ENCODE measurements around the gene TRAF2.

Gene TRAF2

DNA sequence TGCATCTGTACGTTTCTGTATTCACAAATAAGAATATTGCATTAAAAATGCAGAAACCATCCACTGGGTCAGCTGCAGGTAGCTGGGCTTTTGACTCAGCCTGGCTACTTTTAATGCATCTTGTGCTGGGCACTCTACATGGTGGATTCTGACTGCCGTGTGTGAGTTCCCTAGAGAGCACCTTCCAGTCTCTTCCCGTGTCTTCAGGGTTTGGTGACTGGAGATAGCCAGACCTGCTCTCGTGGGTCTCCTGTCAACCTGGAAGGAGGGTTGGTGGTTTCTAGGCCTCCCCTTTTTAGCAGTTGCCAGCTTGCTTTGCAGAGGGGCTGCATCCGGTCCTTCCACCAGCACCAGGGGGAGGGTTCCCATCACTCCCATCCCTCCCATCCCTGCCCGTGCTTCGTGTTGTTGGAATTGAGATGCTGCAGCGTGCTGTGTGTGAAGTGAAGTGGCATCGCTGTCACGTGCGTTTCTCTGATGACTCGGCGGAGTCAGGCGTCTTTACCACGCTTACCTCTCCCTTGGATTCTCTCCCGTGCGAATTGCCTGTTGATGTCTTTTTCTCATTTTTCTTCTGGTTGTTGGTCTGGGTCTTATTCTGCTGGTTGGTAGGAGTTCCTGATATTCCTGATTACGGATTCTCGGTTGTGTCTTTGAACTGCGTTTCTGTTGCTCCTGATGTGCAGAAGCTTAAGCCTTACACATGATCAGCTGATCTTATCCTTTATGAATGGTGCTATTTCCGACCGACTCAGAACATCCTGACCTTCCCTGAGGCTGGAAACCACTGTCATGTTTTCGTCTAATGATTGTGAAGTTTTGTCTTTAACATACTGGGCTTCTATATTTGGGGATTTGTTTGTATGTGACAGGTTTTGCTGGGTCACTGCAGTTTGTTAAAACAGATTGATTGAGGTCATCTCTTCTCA, 41.3 kb downstream of the TRAF2 start:
- no peak for DNase-seq
- no peaks in the 10 kb centered on the region for H3K27me3 ChIP-seq (replicated peaks in 2 of 5; ENCODE audit: control insufficient read depth in 4 of 5, insufficient read depth in 5 of 5, low read length in 4 of 5)
- H3K36me3 ChIP-seq (ENCODE audit: control insufficient read depth in 4 of 4, insufficient read depth in 4 of 4, low read length in 3 of 4) = peaks cover 6 to 53% (median 36%) of the 10 kb centered on the region in 4 experiments
- ChIA-PET CTCF (interaction anchor here (0.6 to 1.5 kb wide), 6 partner anchors 12 to 102 kb away, joined by 3 to 4 read pairs (median 3); partner anchors contain the start of gene AJM1), POLR2A (no interaction called here)
- H3K4me1 ChIP-seq (ENCODE audit: control extremely low read depth in 1 of 4, control insufficient read depth in 4 of 4, insufficient read depth in 4 of 4, low read length in 3 of 4) = no peaks in the 10 kb centered on the region
- WGBS (ENCODE audit: insufficient coverage) = 82% methylated on average over 13 of the region's 23 CpGs
- no peaks in the 10 kb centered on the region for H3K9me3 ChIP-seq (ENCODE audit: control extremely low read depth in 1 of 5, control insufficient read depth in 4 of 5, insufficient read depth in 2 of 5, low read depth in 1 of 5, low read length in 4 of 5)
- no peak overlapping the region for H3K4me3 ChIP-seq (ENCODE audit: control insufficient read depth in 1 of 7, extremely low read depth in 1 of 7, insufficient read depth in 4 of 7, low read depth in 2 of 7, low read length in 6 of 7)
- peak overlapping the region in 1 of 2 experiments; percentile 5 for H3K27ac ChIP-seq (ENCODE audit: insufficient read depth in 1 of 2, low read depth in 1 of 2, low read length in 2 of 2, poor library complexity in 1 of 2, severe bottlenecking in 2 of 2)

DNA sequence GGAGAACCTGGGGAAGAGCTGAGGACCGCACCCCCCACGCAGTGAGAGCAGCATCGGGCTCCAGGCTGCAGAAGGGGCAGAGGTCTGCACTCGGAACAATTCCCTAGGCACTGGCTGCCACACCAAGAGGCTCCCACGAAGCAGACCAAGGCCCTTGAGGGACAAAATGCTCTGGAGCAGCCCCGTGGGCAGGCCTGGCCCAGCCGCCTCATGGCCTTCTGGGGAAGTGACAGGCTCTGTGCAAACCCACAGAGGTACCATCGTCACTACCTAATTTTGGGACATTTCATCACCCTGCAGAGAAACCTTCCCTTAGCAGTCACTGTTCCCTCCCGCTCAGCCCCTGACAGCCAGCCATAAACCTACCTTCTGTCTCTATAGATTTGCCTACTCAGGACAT, 42.3 kb downstream of the TRAF2 start:
- WGBS (ENCODE audit: insufficient coverage) = 91% methylated on average over 9 of the region's 9 CpGs
- Histone ChIP-seq H3K4me3 (ENCODE audit: control insufficient read depth in 1 of 7, extremely low read depth in 1 of 7, insufficient read depth in 4 of 7, low read depth in 2 of 7, low read length in 6 of 7) (no peak overlapping the region), H3K27me3 (replicated peaks in 2 of 5; ENCODE audit: control insufficient read depth in 4 of 5, insufficient read depth in 5 of 5, low read length in 4 of 5) (no peaks in the 10 kb centered on the region), H3K9me3 (ENCODE audit: control extremely low read depth in 1 of 5, control insufficient read depth in 4 of 5, insufficient read depth in 2 of 5, low read depth in 1 of 5, low read length in 4 of 5) (no peaks in the 10 kb centered on the region), H3K36me3 (ENCODE audit: control insufficient read depth in 4 of 4, insufficient read depth in 4 of 4, low read length in 3 of 4) (peaks cover 4 to 52% (median 35%) of the 10 kb centered on the region in 4 experiments), H3K27ac (ENCODE audit: insufficient read depth in 1 of 2, low read depth in 1 of 2, low read length in 2 of 2, poor library complexity in 1 of 2, severe bottlenecking in 2 of 2) (peak overlapping the region in 1 of 2 experiments; percentile 5), H3K4me1 (ENCODE audit: control extremely low read depth in 1 of 4, control insufficient read depth in 4 of 4, insufficient read depth in 4 of 4, low read length in 3 of 4) (no peaks in the 10 kb centered on the region)
- DNase-seq = peak in 1 of 3 donors; percentile 14
- CTCF ChIA-PET = interaction anchor here (1.0 kb wide), 1 partner anchor 11 kb away, joined by 3 read pairs; no protein-coding TSS in a partner anchor
- POLR2A ChIA-PET = interaction anchor here (0.6 kb wide), 2 partner anchors 26 to 215 kb away, joined by 3 to 5 read pairs; no protein-coding TSS in a partner anchor

DNA sequence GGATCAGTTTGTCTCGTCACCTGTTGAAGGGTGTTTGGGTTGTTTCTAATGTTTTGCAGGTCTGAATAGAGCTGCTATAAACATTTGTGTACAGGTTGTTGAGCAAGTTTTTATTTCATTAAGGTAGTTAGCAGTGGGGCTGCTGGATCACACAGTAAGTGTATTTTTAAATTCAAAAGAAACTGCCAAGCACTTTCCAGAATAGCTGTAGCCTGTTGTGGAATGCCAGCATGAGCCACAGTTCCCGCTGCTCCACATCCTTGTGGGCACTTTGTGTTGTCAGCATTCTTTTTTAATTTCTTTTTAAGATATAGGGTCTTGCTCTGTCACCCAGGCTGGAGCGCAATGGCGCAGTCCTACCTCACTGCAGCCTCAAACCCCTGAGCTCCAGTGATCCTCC, 43.7 kb downstream of the TRAF2 start:
- H3K9me3 ChIP-seq (ENCODE audit: control extremely low read depth in 1 of 5, control insufficient read depth in 4 of 5, insufficient read depth in 2 of 5, low read depth in 1 of 5, low read length in 4 of 5) = no peaks in the 10 kb centered on the region
- WGBS (ENCODE audit: insufficient coverage) = 100% methylated on average over 4 of the region's 4 CpGs
- H3K4me3 ChIP-seq (ENCODE audit: control insufficient read depth in 1 of 7, extremely low read depth in 1 of 7, insufficient read depth in 4 of 7, low read depth in 2 of 7, low read length in 6 of 7) = no peak overlapping the region
- DNase-seq = no peak
- no peaks in the 10 kb centered on the region for H3K4me1 ChIP-seq (ENCODE audit: control extremely low read depth in 1 of 4, control insufficient read depth in 4 of 4, insufficient read depth in 4 of 4, low read length in 3 of 4)
- H3K27ac ChIP-seq (ENCODE audit: insufficient read depth in 1 of 2, low read depth in 1 of 2, low read length in 2 of 2, poor library complexity in 1 of 2, severe bottlenecking in 2 of 2) = no peak overlapping the region
- H3K36me3 ChIP-seq (ENCODE audit: control insufficient read depth in 4 of 4, insufficient read depth in 4 of 4, low read length in 3 of 4) = peaks cover 2 to 46% (median 27%) of the 10 kb centered on the region in 4 experiments
- H3K27me3 ChIP-seq (replicated peaks in 2 of 5; ENCODE audit: control insufficient read depth in 4 of 5, insufficient read depth in 5 of 5, low read length in 4 of 5) = no peaks in the 10 kb centered on the region
- ChIA-PET CTCF (interaction anchor here (1.0 kb wide), 1 partner anchor 12 kb away, joined by 3 read pairs; no protein-coding TSS in a partner anchor), POLR2A (no interaction called here)

DNA sequence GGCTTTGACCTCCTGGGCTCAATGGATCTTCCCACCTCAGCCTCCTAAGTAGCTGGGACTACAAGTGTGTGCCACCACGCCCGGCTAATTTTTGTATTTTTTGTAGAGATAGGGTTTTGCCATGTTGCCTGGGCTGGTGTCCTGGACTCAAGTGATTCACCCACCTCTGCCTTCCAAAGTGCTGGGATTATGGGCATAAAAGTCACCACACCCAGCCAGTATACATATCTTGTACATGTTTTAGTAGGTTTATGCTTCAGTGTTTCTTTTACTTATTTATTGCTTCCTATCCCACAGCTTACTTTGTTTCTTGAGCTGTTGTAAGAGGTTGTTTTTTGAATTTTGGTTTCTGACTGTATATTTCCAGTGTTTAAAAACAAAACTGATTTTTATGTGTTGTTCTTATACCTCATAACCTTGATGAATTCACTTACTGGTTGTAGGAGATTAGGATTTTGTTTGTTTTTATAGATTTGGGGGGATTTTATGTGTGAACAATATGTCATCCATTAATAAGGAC, 45.4 kb downstream of the TRAF2 start:
- H3K36me3 ChIP-seq (ENCODE audit: control insufficient read depth in 4 of 4, insufficient read depth in 4 of 4, low read length in 3 of 4) = peaks cover 2 to 31% (median 19%) of the 10 kb centered on the region in 4 experiments
- H3K27ac ChIP-seq (ENCODE audit: insufficient read depth in 1 of 2, low read depth in 1 of 2, low read length in 2 of 2, poor library complexity in 1 of 2, severe bottlenecking in 2 of 2) = no peak overlapping the region
- no peaks in the 10 kb centered on the region for H3K9me3 ChIP-seq (ENCODE audit: control extremely low read depth in 1 of 5, control insufficient read depth in 4 of 5, insufficient read depth in 2 of 5, low read depth in 1 of 5, low read length in 4 of 5)
- ChIA-PET POLR2A (interaction anchor here (0.7 kb wide), 1 partner anchor 119 kb away, joined by 3 read pairs; no protein-coding TSS in a partner anchor), CTCF (no interaction called here)
- H3K4me3 ChIP-seq (ENCODE audit: control insufficient read depth in 1 of 7, extremely low read depth in 1 of 7, insufficient read depth in 4 of 7, low read depth in 2 of 7, low read length in 6 of 7) = no peak overlapping the region
- WGBS (ENCODE audit: insufficient coverage) = no CpG with 5 or more reads among the region's 2 CpGs
- no peaks in the 10 kb centered on the region for H3K4me1 ChIP-seq (ENCODE audit: control extremely low read depth in 1 of 4, control insufficient read depth in 4 of 4, insufficient read depth in 4 of 4, low read length in 3 of 4)
- no peak for DNase-seq
- no peaks in the 10 kb centered on the region for H3K27me3 ChIP-seq (replicated peaks in 2 of 5; ENCODE audit: control insufficient read depth in 4 of 5, insufficient read depth in 5 of 5, low read length in 4 of 5)

DNA sequence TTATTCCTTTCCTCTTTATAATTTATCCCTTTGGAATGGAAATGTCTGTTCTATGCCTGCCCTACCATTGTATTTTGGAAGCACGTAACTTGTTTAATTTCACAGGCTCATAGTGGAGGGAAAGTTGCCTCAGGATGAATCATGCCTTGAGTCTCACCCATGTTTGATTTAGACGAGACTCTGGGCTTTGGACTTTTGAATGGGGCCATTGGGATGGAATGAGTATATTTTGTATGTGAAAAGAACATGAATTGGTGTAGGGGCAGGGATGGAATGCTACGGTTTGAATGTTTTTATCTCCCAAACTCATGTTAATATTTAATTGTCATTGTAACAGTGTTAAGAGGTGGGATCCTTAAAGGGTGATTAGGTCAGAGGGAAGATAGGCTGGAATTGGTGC, 48.0 kb downstream of the TRAF2 start:
- no peak overlapping the region for H3K27ac ChIP-seq (ENCODE audit: insufficient read depth in 1 of 2, low read depth in 1 of 2, low read length in 2 of 2, poor library complexity in 1 of 2, severe bottlenecking in 2 of 2)
- H3K36me3 ChIP-seq (ENCODE audit: control insufficient read depth in 4 of 4, insufficient read depth in 4 of 4, low read length in 3 of 4) = peaks cover 2 to 23% (median 14%) of the 10 kb centered on the region in 4 experiments
- WGBS (ENCODE audit: insufficient coverage) = 96% methylated on average over 2 of the region's 3 CpGs
- peaks cover 0 to 3% (median 0%) of the 10 kb centered on the region in 5 experiments for H3K9me3 ChIP-seq (ENCODE audit: control extremely low read depth in 1 of 5, control insufficient read depth in 4 of 5, insufficient read depth in 2 of 5, low read depth in 1 of 5, low read length in 4 of 5)
- no peak overlapping the region for H3K4me3 ChIP-seq (ENCODE audit: control insufficient read depth in 1 of 7, extremely low read depth in 1 of 7, insufficient read depth in 4 of 7, low read depth in 2 of 7, low read length in 6 of 7)
- ChIA-PET CTCF (no interaction called here), POLR2A (no interaction called here)
- no peak for DNase-seq
- H3K27me3 ChIP-seq (replicated peaks in 2 of 5; ENCODE audit: control insufficient read depth in 4 of 5, insufficient read depth in 5 of 5, low read length in 4 of 5) = no peaks in the 10 kb centered on the region
- peaks cover 0 to 1% (median 0%) of the 10 kb centered on the region in 4 experiments for H3K4me1 ChIP-seq (ENCODE audit: control extremely low read depth in 1 of 4, control insufficient read depth in 4 of 4, insufficient read depth in 4 of 4, low read length in 3 of 4)

DNA sequence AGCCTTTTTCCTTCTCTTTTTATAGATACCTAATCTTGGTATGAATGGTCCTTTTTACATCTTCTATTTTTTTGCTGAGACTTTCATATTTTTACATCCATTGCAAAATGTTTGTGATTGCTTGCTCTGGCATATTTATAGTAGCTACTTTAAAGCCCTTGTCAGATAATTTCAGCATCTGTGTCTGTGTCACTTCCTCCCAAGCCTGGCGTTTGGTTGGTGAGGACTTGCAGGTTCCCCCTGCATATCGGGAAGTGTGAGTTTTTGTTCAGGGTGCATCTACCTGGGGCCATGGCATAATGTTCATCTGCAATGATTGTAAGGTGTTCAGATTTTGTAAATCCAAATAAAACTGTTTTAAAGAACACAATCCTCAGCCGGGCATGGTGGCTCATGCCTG, 49.3 kb downstream of the TRAF2 start:
- H3K27me3 ChIP-seq (replicated peaks in 2 of 5; ENCODE audit: control insufficient read depth in 4 of 5, insufficient read depth in 5 of 5, low read length in 4 of 5) = no peaks in the 10 kb centered on the region
- H3K9me3 ChIP-seq (ENCODE audit: control extremely low read depth in 1 of 5, control insufficient read depth in 4 of 5, insufficient read depth in 2 of 5, low read depth in 1 of 5, low read length in 4 of 5) = peaks cover 0 to 3% (median 0%) of the 10 kb centered on the region in 5 experiments
- WGBS (ENCODE audit: insufficient coverage) = 71% methylated on average over 2 of the region's 3 CpGs
- POLR2A ChIA-PET = no interaction called here
- H3K4me1 ChIP-seq (ENCODE audit: control extremely low read depth in 1 of 4, control insufficient read depth in 4 of 4, insufficient read depth in 4 of 4, low read length in 3 of 4) = peaks cover 0 to 4% (median 0%) of the 10 kb centered on the region in 4 experiments
- H3K36me3 ChIP-seq (ENCODE audit: control insufficient read depth in 4 of 4, insufficient read depth in 4 of 4, low read length in 3 of 4) = peaks cover 4 to 34% (median 17%) of the 10 kb centered on the region in 4 experiments
- H3K27ac ChIP-seq (ENCODE audit: insufficient read depth in 1 of 2, low read depth in 1 of 2, low read length in 2 of 2, poor library complexity in 1 of 2, severe bottlenecking in 2 of 2) = no peak overlapping the region
- DNase-seq = no peak
- CTCF ChIA-PET = interaction anchor here (0.7 to 1.1 kb wide), 2 partner anchors 8 to 153 kb away, joined by 3 read pairs; partner anchors contain the start of gene FBXW5
- no peak overlapping the region for H3K4me3 ChIP-seq (ENCODE audit: control insufficient read depth in 1 of 7, extremely low read depth in 1 of 7, insufficient read depth in 4 of 7, low read depth in 2 of 7, low read length in 6 of 7)
